HG02678 (cell line): ENCODE data around the gene ZNF764.
A peak's percentile ranks its signal among the peaks of the same experiment; 100 is the strongest.
"Not testable (repeated sequence)": the region's sequence is repeated elsewhere in the genome, so short reads cannot be mapped to it uniquely, and the experiment has no call there.

Source experiments
- ATAC-seq: cut with Tn5 transposase; IDR thresholded peaks from one replicate; pipeline ENCODE4 v1.9.1; 2021; ENCODE audit warnings: mild to moderate bottlenecking, moderate library complexity; ENCODE audit not compliant: unreplicated experiment

Gene ZNF764

DNA sequence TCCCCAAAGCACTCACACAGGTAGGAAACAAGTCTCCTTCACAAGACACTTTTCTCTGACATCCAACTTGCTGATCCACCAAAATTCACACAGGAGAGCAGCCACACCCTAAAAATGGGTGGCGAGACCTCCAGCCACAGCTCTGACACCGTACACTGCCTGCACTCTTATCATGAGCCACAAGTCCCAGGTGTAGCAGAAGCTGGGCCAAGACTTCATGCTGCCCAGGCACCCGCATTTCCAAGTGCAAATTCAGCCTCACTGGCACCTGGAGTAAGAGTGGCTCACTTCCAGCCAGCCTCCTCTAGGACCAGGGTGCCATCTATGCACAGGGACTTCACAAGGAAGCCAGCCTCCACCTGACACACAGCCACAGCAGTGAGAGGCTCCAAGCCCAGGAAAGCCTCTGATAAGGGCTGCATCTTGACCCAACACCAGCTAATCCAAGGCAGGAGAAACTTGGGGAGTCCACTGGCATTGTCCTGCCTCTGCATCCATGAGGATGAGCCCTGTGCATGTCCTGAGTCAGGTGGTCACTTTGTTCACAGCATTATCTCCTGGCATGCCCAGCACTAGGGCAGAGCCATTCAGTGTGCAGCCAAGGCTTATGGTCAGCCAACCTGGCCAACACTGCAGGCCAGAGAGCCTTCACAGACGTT, 29.2 kb downstream of the ZNF764 start:
- ATAC-seq = no peak

DNA sequence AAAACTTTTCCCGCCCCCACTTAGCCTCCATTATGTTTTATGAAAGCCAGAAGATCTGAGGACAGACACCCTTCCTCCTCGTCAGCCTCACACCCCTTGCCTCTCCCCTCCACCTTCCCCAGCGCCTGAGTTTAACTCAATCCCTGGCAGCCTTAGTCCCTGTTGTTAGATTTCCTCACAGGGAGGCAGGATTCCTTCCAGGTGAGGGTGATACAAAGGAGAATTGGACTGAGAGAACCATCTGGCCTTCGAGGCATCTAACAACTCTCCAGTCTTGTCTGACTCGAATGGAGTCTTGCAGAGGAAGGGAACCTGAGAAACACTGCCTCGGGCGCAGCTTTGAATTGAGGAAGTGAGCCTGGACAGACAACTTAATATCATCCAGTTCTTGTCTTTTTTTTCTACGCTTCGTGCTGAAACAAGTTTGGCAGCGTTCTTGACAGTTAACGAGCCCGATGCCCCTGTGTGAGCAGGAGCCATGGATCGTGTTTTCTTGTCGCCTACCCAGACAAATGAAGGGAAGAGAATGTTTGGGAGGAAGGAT, 30.5 kb downstream of the ZNF764 start:
- ATAC-seq = no peak

DNA sequence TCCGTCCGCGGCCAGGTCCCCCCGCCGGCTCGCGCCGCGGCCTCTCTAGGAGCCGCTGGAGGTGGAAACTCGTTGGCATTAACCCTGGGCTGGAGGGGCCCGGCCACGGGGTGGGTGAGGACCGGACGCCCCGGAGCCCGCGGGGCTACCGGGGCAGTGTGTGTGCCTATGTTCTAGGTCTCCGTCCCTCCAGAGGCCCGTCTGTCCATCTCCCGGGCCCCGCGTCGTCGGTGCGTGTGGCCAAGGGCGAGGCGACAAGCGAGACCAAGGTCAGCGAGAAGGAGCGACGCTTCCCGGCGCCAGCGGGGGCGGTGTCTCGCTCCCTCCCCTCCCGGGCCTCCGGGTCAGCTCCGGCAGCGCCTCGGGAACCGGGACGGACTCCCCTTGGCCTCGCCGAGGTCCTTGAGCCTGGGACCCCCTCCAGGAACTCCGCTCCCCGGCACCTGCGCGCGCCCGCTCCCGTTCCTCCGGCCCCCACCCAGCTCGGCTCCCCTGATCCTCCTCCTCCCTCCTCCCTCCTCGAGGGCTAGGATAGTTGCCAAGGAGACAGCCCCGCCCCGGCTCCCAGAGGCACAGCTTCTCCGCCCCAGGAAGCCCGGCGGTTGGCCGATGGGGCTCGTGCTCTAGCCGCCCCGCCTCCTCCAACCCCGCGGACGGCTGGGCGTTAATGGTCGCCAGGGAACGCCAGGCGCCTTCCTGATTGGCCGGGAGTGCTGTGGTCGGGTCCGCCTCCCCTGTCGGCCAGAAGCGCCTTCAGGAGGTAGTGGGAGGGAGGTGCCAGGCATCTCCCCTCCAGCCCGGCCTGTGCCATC, 31.1 kb downstream of the ZNF764 start:
- ATAC-seq = peak; percentile 81

DNA sequence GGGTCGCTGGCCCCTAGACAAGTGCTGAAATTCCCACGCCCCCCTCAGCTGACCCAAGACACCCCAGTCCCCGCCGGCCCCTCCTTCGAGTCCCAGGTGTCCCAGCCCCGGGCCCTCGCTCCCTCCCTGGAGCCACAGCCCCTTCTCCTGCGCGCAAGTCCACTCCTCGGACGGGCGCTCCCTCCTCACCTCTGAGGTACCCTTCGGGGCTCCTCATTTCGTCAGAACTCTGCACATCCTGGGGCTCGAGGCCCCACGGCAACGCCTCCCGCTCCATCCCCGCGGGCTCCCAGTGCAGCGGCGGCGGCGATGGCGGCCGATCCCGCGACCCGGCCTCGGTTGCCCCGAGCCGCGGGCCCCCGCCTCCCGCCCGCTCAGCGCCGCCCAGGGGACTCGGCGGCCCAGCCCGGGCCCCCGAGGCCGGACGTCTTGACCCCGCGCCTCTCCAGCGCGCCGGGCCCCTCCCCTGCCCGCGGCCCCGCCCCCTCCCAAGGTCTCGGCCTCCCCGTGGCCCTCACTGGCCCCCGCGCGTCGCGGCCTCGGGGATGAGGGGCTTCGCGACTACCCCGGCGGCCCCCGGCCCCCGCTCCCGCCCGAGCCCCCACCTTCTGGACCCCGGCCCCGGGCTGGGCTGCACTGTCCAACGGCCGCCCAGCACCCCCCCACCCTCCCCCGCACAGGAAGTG, 31.9 kb downstream of the ZNF764 start, which contains the start of gene ZNF768:
TSS of gene ZNF768 (minus strand) at position 430 of the 686 bp plus-strand sequence. CDS start at position 277, 153 bp downstream.
- peak; percentile 33 for ATAC-seq

DNA sequence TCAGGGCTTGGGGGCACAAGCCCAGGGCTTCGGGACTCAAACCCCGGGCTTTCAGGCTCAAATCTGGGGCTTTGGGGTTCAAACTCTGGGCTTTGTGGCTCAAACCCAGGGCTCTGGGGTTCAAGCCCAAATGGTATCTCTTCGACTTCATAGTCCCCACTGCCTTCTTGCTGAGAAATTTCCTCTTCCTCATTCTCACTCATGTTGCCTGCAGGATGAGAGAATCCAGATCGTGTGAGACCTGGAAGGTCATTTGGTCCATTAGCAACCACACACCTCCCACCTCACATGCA, 32.4 kb downstream of the ZNF764 start:
- ATAC-seq = no peak

DNA sequence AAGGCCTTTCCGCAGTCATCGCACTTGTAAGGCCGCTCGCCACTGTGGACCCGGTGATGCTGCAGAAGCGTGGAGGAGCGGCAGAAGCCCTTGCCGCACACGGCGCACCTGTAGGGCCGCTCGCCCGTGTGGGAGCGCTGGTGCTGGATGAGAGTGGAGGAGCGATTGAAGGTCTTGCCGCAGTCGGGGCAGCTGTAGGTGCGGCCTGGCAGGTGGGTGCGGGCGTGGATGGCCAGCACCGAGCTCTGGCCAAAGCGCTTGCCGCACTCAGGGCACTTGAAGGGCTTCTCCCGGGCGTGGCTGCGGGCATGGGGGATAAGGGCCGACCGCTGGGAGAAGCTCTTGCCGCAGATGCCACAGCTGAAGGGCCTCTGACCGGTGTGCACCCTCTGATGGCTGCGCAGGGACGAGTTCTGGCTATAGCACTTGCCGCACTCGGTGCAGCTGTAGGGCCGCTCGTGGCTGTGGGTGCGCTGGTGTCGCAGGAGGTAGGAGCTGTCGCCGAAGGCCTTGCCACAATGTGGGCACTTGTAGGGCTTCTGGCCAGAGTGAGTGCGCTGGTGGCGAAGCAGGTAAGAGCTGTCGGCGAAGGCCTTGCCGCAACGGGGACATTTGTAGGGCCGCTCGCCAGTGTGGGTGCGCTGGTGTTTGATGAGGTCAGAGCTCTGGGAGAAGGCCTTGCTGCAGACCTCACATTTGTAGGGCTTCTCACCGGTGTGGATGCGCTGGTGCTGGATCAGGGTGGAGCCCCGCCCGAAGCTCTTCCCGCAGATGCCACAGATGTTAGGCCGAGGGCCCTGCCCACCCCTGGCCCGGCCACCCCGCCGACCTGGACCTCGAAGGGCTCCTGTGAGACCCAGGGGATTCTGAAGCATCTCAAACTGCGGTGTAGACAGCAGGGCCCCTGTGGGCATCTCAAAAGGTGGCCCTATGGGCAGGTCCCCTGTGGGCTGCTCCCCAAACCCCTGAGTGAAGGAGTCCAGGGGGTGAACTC, 33.3 kb downstream of the ZNF764 start:
- ATAC-seq = no peak

DNA sequence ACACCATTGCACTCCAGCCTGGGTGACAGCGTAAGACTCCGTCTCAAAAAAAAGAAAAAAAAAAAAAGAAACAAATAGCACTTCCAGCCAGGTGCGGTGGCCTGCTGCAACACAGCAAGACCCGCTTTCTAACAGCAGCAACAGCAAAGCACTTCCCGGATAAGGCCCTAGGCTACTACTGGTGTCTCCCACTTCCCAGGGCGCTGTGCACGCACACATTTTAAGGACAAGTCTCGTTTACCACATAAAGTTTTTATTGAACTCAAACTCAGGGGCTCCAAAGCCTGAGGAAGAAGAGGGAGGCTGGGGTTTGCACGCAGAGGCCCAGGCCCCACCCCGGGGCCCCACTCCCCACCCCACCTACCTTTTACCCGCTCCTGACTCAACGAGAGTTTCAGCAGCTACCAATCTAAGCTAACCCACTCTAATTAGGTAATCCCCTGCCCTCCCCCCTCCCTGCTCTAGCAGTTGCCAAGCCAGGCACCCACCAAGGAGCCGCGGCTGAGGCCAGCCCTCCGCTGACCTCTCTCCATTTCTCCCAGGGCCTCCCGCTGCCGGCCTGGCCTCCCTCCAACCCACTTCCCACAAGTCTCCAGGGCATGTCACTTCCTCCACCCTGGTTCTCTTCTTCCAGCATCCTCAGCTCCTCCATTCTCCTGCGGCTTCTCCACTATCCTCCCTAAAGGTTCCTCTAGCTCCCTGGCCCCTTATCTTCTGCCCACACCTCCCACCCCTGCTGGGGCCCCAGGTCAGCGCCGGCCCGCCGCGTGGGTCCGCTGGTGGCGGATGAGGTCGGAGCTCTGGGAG, 34.2 kb downstream of the ZNF764 start:
- no peak for ATAC-seq

DNA sequence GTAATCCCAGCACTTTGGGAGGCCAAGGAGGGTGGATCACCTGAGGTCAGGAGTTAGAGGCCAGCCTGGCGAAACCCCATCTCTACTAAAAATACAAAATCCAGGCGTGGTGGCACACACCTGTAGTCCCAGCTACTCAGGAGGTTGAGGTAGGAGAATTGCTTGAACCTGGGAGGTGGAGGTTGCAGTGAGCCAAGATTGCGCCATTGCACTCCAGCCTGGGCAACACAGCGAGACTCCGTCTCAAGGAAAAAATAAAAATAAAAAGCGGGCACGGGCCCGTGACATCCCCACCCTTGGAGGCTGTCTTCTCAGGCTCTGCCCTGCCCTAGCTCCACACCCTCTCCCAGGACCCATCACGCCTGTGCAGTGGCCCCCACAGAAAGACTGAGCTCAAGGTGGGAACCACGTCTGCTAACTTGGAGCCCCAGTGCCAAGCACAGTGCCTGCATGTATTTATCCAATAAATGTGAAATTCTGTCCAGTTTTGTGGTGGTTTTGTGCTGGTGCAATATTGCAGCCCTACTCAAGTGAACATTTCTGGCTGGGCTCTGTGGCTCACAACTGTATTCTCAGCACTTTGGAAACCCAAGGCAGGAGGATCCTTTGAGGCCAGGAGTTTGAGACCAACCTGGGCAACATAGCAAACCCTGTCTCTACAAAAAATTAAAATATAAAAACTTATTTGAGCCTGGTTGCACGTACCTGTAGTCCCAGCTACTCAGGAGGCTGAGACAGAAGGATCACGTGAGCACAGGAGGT, 35.3 kb downstream of the ZNF764 start:
- not testable (repeated sequence) for ATAC-seq

DNA sequence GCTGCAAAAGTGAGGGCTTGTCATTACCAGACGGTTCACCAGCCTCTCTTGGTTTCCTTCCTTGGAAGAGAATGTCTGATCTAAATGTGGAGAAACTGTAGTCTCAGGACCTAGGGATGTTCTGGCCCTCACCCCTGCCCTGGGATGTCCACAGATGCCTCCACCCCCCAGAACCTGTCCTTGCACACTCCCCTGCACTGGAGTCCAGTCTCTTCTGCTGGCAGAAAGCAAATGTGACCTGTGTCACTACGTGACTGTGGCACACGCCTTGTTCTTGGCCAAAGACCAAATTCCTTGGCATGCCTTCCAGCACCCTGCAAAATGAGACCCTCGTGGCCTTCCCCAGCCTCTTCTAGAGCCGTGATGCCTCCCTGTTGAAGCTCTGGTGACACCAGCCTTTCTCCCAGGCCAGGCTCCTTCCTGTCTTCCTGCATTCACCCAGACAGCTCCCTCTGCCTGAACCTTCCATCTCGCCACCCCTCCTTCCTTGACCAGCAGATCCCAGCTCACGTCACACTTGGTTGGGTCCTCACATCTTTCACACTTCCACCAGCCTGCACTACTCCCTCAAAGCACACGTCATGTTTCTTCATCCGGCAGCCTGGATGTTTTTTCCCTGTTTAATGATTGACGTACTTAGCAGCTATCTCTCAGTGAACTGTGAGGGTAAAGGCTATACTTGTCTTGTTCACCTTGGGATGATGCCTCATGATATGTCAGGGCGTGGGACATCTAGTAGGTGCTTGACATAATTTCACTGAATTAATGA, 36.1 kb downstream of the ZNF764 start:
- ATAC-seq = no peak

DNA sequence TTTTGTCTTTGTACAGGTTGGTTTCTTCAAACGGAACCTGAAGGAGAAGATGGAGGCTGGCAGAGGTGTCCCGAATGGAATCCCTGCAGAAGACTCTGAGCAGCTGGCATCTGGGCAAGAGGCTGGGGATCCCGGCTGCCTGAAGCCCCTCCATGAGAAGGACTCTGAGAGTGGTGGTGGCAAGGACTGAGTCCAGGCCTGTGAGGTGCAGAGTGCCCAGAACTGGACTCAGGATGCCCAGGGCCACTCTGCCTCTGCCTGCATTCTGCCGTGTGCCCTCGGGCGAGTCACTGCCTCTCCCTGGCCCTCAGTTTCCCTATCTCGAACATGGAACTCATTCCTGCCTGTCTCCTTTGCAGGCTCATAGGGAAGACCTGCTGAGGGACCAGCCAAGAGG, 36.7 kb downstream of the ZNF764 start:
- no peak for ATAC-seq

DNA sequence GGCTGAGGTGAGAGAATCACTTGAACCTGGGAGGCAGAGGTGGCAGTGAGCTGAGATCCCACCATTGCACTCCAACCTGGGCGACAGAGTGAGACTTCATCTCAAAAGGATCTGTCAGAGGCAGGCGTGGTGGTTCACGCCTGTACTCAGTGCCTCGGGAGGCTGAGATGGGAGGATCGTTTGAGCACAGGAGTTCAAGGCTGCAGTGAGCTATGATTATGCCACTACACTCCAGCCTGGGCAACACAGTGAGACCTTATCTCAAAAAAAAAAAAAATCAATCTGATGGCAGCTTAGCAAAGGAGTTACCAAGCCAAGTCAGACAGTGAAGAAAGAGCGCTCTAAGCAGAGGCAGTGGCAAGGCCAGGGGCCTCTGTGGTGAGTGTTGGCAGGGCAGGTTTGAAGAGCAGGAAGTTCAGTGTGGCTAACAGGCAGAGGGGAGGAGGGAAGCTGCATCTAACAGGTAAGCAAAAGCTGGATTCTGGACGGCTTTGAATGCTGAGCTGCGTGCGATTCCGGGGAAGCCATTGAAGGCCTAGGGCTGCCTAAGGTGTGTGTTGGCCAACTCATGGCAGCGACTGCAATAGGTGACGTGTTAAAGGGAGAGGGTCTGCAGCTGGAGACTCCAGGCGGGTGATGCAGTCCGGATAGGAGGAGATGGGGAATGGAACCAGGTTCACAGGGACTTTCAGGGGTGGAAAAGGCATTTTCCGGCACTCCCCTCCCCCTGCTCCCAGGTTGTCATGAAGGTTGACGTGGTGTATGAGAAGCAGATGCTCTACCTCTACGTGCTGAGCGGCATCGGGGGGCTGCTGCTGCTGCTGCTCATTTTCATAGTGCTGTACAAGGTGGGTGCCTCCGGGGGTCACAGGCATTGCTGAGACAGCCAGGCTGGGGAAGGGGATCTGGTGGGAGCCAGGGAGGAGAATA, 38.8 kb downstream of the ZNF764 start:
- ATAC-seq = no peak

DNA sequence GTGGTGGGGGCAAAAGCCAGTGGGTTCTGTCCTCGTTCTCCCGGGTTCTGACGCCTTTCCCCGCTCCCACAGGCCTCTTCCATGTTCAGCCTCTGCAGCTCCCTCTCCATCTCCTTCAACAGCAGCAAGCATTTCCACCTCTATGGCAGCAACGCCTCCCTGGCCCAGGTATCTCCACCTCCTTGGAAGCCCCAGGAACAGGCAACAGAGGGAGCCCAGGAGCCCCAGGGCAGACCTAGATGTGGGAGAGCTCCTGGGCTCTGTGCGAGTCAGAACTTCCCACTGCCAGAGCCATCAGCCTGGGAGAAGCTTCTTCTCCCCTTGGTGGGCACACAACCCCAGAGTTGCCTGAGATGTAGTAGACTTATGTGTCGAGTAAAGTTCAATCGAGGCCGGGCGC, 39.6 kb downstream of the ZNF764 start:
- no peak for ATAC-seq

DNA sequence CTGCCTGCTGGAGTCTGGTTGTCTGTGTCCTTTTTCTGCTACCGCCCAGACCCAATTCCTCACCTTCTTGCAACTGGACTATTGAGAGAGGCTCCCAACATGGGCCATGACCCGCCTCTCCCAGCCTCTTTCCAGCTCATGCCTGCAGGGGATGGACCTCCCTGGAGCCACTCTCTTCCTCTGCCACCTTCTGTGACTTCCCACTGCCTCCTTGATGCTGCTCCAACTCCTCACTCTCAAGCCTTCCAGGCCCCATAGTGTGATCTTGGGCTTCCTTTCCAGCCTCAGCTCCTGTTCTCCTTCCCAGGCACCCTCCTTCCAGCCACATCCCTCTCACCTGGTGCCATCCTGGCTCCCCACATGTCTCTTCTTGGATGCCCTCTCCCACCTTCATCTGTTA, 42.9 kb downstream of the ZNF764 start:
- no peak for ATAC-seq

DNA sequence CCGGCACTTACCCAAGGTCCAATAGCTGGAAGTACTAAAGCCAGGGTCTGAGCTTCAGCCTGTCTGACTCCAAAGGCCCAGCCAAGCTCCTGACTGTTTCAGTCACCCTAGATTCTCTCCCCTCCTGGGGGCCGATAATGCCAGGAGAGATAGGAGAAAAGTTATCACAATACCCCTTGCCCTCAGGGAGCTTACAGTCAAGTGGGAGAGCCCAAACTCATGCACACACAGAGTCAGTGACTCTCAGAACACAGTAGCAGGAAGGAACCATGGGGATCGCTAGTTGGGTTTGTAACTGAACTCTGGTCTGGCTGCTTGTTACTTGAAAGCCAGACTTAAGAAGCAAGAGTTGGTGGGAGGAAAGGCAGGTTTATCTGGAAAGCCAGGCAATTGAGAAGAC, 46.7 kb downstream of the ZNF764 start:
- ATAC-seq = no peak

DNA sequence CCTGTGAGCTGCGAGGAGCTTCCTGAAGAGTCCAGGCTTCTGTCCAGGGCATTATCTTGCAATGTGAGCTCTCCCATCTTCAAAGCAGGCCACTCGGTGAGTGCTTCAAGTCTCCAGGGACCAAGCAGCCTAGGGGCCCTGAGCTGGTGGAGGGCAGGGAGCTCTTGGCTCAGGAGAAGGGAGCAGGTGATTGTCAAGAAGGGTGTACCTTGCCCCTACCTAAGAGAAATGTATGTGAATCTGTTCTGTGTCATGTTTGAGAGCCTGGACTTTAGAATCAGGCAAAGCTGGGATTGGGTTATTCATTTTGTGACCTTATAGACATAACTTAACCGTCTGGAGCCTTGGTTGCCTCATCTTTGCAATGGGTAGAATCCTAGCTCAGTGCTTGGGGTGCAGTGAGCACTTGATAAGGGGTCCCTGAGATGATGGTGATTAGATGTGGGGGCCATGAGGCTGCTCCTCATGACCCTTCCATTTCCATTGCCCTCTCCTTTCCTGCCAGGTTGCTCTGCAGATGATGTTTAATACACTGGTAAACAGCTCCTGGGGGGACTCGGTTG, 47.7 kb downstream of the ZNF764 start:
- ATAC-seq = no peak

DNA sequence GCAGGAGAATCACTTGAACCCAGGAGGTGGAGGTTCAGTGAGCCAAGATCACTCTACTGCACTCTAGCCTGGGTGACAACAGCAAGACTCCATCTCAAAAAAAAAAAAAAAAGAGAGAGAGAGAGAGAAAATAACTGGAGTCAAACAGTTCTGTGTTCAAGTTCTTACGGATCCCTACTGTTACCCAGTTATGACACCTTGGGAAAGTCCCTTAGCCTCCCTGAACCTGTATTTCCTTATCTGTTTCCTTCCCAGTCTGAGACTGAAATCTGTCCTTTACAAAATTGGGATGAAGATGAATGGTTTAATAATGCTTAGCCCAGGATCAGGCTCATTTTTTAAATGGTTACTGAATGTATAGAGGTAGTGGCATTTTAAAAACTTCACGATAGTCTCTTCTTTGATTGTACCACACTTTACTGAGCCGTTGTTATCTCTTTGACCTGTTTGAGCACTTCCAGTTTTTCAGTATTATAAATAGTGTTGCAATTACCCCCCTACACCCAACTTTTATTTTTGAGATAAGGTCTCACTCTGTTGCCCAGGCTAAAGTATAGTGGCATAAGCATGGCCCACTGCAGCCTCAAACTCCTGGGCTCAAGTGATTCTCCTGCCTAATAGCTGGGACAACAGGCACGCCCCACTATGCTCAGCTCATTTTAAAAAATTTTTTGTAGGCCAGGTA, 49.0 kb downstream of the ZNF764 start:
- no peak for ATAC-seq
